ENCODE data around the gene FAM50A. TPM values are rescaled to one million over a fixed set of nuclear protein-coding genes. Genes with fewer than 3 reads are reported as not detected.
"Not testable (repeated sequence)": the region's sequence is repeated elsewhere in the genome, so short reads cannot be mapped to it uniquely, and the experiment has no call there.

The FAM50A gene
- polyA plus RNA-seq, 5 donors: 37.0 to 58.6 (median 48.1) TPM

GRCh38 chrX:154481911-154482601, 38.1 kb downstream of the FAM50A start:
- no peak for DNase-seq

DNA sequence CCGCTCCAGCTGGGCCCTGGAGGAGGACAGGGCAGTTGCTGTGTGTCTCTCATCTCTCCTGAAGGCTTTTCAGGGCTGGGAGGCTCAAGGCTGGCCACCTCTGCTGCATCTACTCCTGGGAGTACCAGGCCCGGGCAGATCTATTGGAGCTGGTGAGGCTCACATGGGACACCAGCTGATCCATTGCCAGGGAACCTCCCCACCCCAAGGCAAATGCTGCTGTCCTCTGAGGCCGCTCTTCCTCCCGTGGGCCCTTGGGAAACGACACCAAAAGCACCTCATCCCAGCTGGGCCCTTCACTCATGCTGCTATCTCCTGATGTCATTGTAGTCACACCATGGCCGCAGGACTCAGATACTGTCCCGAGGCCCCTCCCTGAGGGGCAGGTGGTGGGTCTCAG, 38.8 kb downstream of the FAM50A start:
- DNase-seq: no peak

- no peak for DNase-seq
Observed at GRCh38 chrX:154483325-154483724, 39.4 kb downstream of the FAM50A start.

GRCh38 chrX:154484255-154485149, 40.6 kb downstream of the FAM50A start:
- no peak for DNase-seq

DNA sequence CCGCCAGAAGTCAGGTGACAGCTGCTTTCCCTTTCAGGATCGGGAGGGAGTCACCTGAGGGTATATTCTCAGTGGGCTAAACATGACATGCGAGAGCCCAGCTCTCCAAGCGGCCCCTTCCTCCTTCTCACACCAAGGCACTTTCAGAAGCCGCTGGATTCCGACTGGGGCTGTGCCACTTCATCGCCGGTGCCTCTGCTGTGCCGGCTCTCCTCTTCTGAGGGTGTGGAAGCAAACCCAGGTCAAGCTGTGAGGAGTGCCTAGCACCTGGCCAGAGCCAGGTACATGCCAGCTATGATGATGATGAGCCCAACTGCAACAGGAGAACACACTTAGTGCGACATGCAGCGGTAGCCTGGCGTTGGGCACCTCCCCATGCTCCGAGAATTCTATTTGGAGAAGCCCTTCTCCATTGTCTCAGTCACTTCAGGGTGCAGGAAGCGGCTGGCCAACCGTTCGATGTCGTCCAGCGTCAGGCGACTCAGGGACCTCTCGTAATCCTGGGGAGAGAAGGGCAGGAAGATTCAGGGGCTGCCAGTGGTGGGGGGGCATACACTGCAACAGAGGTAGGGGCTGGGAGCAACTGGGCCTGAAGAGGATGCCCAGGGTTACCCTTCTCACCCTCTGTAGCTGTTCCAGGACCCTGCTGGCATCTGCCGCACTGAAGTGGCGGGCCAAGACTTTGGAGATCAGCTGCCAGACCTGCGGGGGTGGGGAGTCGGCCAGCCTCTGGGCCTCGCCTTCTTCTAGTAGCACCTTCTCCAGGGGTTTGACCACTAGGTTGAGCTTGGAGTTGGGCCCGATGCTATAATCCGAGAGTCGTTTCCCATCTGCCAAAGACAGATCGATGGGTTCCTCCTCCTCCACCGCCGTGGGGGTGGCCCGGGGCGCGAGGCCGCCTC, 41.5 kb downstream of the FAM50A start:
- DNase-seq: no peak

GRCh38 chrX:154486052-154486395, 42.1 kb downstream of the FAM50A start:
- DNase-seq: no peak

- peak; percentile 52 to 66 for DNase-seq
Observed at GRCh38 chrX:154486396-154487207, 42.7 kb downstream of the FAM50A start, which contains the start of gene UBL4A. UBL4A (minus strand) TSS chrX:154486615; CDS start chrX:154486584, 31 bp downstream.

GRCh38 chrX:154487518-154488290, 43.8 kb downstream of the FAM50A start:
- DNase-seq: no peak

- DNase-seq: no peak
Observed at GRCh38 chrX:154488336-154489075, 44.6 kb downstream of the FAM50A start.

DNA sequence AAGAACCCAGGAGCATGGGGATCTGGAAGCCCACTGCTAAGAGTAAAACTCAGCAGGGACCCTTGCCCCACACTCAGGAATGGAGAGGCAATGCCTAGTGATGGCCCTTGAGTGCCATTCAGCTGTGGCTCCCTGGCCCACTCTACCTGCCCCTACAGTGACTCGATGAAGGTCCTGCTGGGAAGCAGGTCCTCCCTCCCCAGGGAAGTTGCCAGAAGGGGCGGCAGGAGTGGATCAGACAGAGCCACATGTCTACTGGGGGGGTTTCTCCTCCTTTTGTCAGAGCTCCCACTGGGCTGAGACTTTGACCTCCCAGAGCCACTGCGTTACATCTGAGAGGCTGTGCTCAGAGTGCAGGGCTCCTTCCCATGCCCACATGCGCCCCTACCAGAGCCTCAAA, 45.2 kb downstream of the FAM50A start:
- DNase-seq: no peak

DNA sequence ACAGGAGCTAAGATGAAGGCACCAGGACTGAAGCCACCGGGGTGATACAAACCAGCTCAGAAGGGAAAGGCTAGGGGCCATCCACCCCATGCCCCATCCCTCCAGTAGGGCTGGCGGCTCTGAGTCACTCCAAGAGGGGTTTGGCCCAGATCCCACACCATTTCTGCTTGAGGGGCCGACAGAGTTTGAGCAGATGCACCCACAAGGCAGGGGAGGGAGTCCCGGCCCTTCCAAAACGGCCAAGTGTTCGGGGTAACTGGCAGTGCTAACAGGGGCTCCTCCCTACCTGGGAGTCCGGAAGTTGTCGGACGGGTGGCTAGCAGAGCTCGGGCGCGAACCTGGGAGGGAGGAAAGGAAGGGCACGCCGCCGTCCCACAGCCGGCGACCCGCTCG, 46.1 kb downstream of the FAM50A start:
- no peak for DNase-seq

- DNase-seq: peak; percentile 93
Observed at GRCh38 chrX:154490414-154491083, 46.6 kb downstream of the FAM50A start, which contains the start of gene SLC10A3. SLC10A3 (minus strand) TSS chrX:154490629; CDS start chrX:154488940, 1,689 bp downstream.

DNA sequence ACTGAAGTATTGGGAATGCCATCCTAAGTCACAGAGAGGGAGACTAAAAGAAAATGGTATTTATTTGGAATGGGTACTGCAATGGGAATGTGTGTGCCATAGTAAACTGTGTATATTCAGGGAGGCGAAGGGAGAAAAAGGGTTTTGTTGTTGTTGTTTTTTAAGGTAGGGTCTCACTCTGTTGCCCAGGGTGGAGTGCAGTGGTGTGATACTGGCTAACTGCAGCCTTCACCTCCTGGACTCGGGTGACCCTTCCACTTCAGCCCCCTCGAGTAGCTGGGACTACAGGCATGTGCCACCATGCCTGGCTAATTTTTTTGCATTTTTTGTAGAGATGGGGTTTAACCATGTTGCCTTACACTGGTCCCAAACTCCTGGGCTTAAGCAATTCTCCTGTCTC, 50.8 kb downstream of the FAM50A start:
- DNase-seq: no peak

DNA sequence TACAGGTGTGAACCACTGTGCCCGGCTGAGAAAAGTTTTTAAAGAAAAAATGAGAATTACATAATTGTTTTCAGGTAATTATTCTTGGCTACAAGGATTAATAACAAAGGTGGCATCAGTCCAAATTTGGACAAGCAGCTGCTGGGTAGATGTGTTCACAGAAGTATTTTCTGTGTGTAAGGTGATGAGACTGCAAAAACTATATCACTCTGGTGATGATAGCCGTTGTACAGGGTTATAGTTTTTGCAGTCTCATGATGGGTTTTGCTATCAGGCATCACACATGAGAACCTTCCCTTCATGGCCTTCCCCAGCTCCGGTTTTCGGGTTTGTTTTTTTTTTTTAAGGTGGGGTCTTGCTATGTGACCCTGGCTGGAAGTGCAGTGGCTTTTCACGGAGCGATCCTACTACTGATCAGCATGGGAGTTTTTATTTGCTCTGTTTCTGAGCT, 51.6 kb downstream of the FAM50A start:
- DNase-seq: no peak

DNA sequence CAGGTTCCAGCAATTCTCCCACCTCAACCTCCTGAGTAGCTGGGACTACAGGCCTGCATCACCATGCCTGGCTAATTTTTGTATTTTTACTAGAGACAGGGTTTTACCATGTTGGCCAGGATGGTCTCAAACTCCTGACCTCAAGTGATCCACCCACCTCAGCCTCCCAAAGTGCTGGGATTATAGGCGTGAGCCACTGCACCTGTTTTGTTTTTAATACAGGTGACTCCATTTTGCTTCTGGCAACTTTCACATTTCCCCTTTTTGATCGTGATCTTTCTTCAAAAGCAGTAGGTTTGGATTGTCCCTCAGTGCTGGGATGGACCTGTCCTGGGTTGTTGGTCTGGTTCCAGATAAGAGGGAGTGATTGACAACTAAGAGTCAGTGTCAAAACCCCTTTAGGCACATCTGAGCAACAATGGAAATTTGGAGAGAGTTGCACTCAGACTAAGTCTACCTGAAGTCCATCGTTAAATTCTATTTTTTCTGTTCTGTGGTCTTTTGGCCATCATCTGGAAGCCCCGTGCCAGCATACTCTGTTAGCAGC, 52.7 kb downstream of the FAM50A start:
- DNase-seq: not testable (repeated sequence)

All from right lung (tissue), 5 donors.